ENCODE results near the gene BTBD2.
"Not testable (repeated sequence)": the region's sequence is repeated elsewhere in the genome, so short reads cannot be mapped to it uniquely, and the experiment has no call there.

BTBD2 gene

GRCh38 chr19:1997353-1998233 lies 17.9 kb downstream of the BTBD2 start:
- TF ChIP-seq TAF1 (IDR thresholded peaks at IDR 0.05; ENCODE audit: borderline replicate concordance, low read depth, low read length) (no peak), POLR2AphosphoS5 (IDR thresholded peaks at IDR 0.05; ENCODE audit: low read depth, low read length) (no peak), POLR2A (IDR thresholded peaks at IDR 0.05; ENCODE audit: low read depth, low read length) (no peak)
- FAIRE-seq, result no peak
- no peak for DNase-seq (ENCODE audit: insufficient read length)

GRCh38 chr19:1992759-1993260 lies 22.7 kb downstream of the BTBD2 start:
- DNase-seq (ENCODE audit: insufficient read length) (no peak), FAIRE-seq (no peak)
- TF ChIP-seq POLR2A (IDR thresholded peaks at IDR 0.05; ENCODE audit: low read depth, low read length) (no peak), POLR2AphosphoS5 (IDR thresholded peaks at IDR 0.05; ENCODE audit: low read depth, low read length) (no peak), TAF1 (IDR thresholded peaks at IDR 0.05; ENCODE audit: borderline replicate concordance, low read depth, low read length) (no peak)

GRCh38 chr19:1991018-1991913 lies 24.2 kb downstream of the BTBD2 start:
- DNase-seq (ENCODE audit: insufficient read length), result no peak
- no peak for FAIRE-seq
- TF ChIP-seq TAF1 (IDR thresholded peaks at IDR 0.05; ENCODE audit: borderline replicate concordance, low read depth, low read length) (no peak), POLR2AphosphoS5 (IDR thresholded peaks at IDR 0.05; ENCODE audit: low read depth, low read length) (no peak), POLR2A (IDR thresholded peaks at IDR 0.05; ENCODE audit: low read depth, low read length) (no peak)

- FAIRE-seq (no peak), DNase-seq (ENCODE audit: insufficient read length) (no peak)
- TF ChIP-seq POLR2A (IDR thresholded peaks at IDR 0.05; ENCODE audit: low read depth, low read length) (no peak), POLR2AphosphoS5 (IDR thresholded peaks at IDR 0.05; ENCODE audit: low read depth, low read length) (no peak)
Observed at GRCh38 chr19:1990230-1991017, 25.1 kb downstream of the BTBD2 start.

- no peak for DNase-seq (ENCODE audit: insufficient read length)
- no peak for TF ChIP-seq POLR2A (IDR thresholded peaks at IDR 0.05; ENCODE audit: low read depth, low read length)
- TF ChIP-seq TAF1 (IDR thresholded peaks at IDR 0.05; ENCODE audit: borderline replicate concordance, low read depth, low read length), result no peak
- TF ChIP-seq POLR2AphosphoS5 (IDR thresholded peaks at IDR 0.05; ENCODE audit: low read depth, low read length), result no peak
Observed at GRCh38 chr19:1989513-1990229, 25.8 kb downstream of the BTBD2 start.

GRCh38 chr19:1988464-1988863 lies 27.1 kb downstream of the BTBD2 start:
- DNase-seq (ENCODE audit: insufficient read length); FAIRE-seq: not testable (repeated sequence)

More at GRCh38 chr19:1989513-1990229, 25.8 kb downstream of the BTBD2 start:
- no peak for FAIRE-seq

- TF ChIP-seq POLR2AphosphoS5 (IDR thresholded peaks at IDR 0.05; ENCODE audit: low read depth, low read length) (no peak), POLR2A (IDR thresholded peaks at IDR 0.05; ENCODE audit: low read depth, low read length) (no peak)
- FAIRE-seq (no peak), DNase-seq (ENCODE audit: insufficient read length) (no peak)
Observed at GRCh38 chr19:1987197-1988187, 28.0 kb downstream of the BTBD2 start.

GRCh38 chr19:1986357-1987162 lies 29.0 kb downstream of the BTBD2 start:
- no peak for DNase-seq (ENCODE audit: insufficient read length)
- FAIRE-seq, result no peak
- TF ChIP-seq TAF1 (IDR thresholded peaks at IDR 0.05; ENCODE audit: borderline replicate concordance, low read depth, low read length) (no peak), POLR2A (IDR thresholded peaks at IDR 0.05; ENCODE audit: low read depth, low read length) (no peak), POLR2AphosphoS5 (IDR thresholded peaks at IDR 0.05; ENCODE audit: low read depth, low read length) (no peak)
